Stimulated activated CD4-positive, alpha-beta T cell treated with anti-CD3 and anti-CD28 coated beads, Interleukin-15, amount 100 ng/mL, for 24 hours (primary cell): Measurements from ENCODE around the gene DDI2.
"Not testable (repeated sequence)": the region's sequence is repeated elsewhere in the genome, so short reads cannot be mapped to it uniquely, and the experiment has no call there.

ENCODE experiments used
- DNase-seq: peaks from one replicate; pipeline ENCODE4 v3.0.0-alpha.2; 2020

The DDI2 gene

DNA sequence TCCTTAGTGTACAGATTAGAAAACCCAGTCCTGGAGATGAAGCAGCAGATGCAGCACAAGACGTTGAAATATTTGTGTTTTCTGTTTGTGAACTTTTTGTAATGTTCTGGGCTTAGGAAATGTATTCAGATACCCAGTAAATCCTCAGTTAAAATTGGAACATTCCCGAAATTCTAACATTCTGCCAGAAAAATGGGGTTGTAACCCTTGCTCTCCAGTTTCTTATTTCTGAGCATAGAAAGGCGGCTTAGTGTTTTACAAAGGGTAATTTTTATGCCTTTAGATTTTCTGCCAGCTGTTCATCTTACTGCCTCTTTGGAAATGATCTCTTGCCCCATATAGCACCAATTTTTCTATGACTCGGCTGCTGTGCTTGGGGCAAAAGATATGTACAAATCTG, 20.6 kb downstream of the DDI2 start:
- no peak for DNase-seq

DNA sequence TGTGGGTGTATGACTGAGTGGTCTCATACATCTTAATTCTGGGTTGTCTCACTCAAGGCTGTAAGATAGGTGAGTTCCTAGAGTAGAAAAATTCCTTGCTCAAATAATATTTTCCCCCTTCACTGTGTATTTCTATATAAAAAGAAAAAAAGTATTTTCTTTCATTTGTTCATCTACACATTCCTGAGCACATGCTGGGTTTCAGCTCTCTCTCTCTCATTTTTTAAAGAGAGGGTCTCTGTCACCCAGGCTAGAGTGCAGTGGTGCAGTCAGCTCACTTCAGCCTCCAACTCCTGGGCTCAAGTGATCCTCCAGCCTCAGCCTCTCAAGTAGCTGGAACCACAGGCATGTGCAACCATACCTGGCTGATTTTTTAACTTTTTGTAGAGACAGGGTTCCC, 22.0 kb downstream of the DDI2 start:
- DNase-seq, result no peak

DNA sequence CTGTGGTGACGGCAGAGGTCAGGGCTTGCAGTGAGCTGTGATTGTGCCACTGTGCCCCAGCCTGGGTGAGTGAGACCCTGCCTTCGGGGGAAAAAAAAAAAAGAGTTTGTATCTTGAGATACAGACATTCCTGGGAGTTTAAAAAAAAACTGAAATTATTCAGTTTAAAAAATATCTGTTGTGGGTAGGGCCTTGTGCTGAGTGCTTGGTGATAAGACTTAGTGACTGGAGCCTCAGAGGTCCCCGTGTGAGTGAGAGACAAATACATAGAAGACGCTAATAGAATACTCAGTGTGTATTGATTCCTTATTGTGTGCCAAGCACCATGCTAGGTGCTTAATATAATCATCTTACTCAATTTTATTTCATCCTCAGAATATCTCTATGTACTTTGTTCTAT, 22.7 kb downstream of the DDI2 start:
- DNase-seq, result no peak

DNA sequence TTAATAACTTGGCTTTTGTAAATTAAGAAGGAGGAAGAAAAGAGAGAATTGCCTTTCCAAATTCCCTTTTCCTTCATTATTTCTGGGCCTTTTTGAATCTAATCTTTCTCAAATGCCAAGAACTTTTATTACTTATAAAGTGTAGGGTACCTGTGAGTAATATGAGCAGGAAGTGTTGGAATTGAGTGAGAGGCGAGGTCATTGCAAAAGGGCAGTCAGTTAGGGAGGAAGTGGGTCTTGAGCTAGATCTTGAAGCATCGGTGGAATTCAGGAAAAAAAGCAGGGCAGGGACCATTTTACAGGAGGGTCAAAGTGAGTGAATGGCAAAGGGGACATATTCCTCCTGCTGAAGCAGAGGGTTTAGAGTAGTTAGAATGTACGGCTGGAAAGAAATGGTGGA, 23.4 kb downstream of the DDI2 start:
- no peak for DNase-seq

DNA sequence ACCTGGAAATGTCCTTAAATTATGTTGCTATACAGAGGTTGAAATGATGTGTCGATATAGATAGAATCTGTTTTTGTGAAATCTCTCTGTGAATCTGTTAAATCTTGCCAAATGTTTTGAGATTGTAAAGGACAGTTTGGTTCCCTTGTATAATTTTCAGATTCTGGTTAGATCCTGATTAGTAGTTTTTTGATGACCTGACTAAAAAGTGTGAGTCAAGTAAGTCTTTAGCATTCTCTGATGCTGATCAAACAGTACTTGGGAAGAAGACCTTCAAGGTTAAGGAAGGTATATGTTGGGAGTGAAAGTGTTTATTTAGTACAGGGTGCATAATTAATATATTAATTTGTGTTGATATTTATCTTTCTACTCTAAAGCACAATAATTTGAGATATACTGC, 32.7 kb downstream of the DDI2 start:
- no peak for DNase-seq

DNA sequence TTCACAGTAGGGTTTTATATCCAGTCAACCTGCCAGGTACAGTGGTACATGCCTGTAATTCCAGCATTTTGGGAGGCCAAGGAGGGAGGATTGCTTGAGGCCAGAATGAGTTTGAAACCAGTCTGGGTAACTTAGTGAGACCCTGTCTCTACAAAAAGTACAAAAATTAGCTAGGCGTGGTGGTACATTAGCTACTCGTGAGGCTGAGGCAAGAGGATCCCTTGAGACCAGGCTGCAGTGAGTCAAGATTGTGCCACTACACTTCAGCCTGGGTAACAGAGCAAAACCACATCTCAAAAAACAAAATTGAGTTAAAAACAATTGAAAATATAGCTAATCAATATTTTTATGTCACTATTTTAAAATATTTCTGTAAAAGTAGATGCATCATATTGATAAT, 33.2 kb downstream of the DDI2 start:
- DNase-seq, result no peak

DNA sequence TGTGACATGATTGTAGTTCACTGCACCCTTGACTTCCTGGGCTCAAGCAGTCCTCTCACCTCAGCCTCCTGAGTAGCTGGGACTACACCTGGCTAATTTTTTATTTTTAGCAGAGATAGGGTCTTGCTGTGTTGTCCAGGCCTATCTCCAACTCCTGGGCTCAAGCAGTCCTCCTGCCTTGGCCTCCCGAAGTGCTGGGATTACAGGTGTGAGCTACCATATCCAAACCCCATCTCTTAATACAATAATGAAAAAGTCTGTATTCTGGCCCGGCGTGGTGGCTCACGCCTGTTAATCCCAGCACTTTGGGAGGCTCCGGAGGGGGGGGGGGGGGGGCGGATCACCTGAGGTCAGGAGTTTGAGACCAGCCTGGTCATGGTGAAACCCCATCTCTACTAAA, 34.9 kb downstream of the DDI2 start:
- not testable (repeated sequence) for DNase-seq

DNA sequence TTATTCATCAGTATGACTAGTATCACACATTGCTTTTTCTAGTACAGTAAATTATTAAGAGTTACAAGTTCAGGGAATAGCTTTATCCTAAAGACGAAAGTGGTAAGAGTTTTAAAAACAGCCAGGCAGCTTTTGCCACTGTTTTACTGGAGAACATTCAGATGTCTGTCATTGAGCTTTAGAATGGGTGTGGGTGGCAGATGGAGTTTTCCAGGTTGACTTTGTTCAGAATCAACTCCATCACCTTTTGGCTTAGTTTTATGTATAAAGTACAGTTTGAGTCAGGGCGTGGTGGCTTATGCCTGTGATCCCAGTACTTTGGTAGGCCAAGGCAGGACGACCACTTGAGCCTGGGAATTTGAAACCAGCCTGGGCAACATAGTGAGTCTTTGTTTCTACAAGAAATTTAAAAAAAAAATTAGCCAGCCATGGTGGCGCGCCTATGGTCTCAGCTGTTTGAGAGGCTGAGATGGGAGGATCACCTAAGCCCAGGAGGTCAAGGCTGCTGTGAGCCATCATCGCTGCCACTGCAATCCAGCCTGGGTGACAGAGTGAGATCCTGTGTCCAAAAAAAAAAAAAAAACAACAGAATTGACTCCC, 36.9 kb downstream of the DDI2 start:
- no peak for DNase-seq

DNA sequence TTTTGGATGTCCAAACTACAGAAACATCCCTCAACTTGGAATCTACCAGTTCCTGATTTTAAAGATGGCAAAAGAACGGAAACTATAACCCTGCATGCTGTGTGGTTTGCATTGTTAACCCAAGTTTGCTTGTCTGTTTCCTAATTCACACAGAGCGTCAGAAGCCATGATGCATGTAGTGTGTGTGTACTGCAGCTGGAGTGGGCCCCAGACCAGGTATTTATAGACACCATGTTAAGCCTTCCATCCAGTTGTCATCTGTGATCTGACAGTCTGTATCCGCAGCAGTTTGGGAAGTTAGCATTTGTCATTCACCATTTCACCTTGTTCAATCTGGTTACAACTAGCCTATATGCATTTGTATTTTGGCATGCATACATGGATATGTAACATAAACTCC, 39.2 kb downstream of the DDI2 start:
- no peak for DNase-seq

DNA sequence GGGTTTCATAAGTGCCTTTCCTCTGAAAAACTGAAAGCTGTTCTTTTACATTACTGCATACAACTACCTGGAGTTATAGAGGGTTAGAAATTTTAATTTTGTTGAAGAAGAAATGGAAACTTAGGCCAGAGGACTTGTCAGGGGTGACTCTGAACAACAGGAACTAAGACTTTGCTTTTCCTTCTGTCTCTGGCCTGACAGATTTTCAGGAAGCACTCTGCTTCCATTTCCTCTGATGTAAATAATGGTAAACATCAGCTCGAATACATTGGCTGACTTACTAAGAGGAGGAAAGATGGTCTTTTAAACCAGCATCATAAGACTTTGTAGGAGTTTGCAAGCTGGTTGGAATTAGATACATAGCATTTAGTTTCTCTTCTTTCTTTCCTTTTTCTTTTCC, 39.8 kb downstream of the DDI2 start:
- DNase-seq, result no peak

DNA sequence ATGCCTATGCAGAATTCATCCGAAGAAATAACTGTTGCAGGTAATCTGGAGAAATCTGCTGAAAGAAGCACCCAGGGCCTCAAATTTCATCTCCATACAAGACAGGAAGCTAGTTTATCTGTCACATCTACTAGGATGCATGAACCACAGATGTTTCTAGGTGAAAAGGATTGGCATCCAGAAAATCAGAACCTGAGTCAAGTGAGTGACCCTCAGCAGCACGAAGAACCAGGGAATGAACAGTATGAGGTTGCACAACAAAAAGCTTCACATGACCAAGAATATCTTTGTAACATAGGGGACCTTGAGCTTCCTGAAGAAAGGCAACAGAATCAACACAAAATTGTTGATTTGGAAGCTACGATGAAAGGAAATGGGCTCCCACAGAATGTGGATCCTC, 42.9 kb downstream of the DDI2 start:
- DNase-seq, result no peak

DNA sequence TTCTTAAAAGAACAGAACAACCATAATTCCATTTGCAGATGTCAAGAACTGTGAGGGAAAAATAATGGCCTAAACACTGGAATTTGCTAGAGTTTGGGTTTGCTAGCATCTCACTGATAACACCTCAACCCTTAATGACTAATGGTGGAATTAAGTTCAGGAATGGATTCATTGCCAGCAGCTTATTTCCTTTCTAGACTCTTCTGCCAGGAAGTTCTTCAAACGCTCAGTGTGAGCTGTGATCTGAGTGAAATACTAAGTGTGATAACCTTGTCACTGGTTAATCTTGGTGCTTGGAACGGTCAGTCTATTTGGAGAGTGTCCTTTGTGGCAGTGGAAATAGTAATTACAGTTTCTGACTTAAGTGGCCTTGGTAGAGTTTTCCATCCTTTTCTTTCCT, 45.2 kb downstream of the DDI2 start:
- no peak for DNase-seq

DNA sequence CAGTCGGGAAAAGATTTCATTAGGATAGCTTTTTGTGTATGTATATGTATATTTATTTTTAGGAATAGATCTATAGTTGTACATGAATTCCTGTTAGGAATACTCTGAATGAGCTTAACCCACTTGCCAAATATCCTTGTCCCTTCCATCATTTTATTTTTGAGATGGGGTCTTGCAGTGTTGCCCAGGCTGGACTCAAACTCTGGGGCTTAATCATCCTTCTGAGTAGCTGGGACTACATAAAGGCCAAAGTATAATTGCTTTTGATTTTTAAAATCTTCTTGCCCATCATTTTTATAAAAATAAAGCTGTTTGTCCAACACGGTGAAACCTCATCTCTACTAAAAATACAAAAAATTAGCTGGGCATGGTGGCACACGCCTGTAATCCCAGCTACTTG, 46.7 kb downstream of the DDI2 start:
- DNase-seq, result no peak

DNA sequence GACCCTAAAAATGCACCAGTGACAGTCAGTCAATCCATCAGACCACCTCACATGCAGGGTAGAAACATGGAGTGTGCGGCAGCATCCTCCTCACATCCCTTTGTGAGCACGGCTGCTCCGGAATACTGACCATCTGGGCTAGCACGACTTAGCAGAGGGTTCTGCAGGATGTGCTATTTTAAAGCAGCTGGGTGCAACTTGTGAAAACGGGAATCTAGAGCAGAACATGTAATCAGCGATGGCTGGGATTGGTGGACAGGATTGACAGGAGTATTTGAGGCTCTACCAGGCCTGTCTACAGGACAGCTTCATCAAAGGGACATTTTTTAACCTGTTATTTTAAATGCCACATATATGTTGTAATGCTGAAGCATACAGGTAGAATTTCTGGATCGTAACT, 50.1 kb downstream of the DDI2 start:
- DNase-seq, result no peak

DNA sequence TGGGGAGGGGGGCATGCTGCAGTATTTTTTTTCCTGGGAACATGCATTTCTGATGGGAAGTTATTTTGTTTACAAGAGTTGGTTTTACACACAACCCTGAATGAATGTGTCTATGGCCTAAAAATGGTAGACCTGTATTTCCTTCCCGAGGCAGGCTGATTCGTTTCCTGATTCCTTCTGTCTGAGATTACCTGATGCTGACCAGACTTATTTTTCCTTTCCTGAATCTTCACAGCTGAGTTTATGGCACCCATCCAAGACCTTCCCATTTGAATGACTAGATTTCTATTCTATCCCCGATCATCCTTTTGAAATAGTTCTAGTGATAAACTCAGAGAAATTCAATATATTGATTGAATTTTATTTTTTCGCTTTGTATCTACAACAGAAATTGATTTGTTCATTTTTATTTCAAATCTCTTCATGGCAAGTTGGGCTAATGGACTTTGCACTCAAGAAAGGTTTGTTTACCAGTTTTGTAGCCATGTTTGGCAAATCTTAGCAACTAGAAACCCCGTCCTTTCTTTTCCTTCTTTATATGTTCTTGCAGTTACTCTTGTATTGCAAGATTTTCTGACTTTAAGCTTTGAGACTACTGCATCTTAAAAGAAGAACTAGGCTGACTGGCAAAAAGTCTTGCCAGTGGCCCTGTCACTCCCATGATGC, 51.0 kb downstream of the DDI2 start:
- no peak for DNase-seq

DNA sequence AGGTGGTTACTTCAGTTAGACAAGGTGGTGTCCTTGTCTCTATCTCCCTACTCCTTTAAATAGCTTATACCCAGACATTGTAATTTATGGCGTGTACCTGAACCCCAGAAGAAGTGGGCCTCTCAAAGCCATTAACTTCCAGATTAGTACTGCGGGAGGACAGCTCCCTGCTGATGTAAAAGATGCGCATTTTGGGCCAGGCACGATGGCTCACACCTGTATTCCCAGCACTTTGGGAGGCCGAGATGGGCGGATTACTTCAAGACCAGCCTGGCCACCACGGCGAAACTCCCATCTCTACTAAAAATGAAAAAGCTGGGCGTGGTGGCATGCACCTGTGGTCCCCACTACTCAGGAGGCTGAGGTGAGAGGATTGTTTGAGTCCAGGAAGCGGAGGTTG, 51.8 kb downstream of the DDI2 start:
- no peak for DNase-seq

DNA sequence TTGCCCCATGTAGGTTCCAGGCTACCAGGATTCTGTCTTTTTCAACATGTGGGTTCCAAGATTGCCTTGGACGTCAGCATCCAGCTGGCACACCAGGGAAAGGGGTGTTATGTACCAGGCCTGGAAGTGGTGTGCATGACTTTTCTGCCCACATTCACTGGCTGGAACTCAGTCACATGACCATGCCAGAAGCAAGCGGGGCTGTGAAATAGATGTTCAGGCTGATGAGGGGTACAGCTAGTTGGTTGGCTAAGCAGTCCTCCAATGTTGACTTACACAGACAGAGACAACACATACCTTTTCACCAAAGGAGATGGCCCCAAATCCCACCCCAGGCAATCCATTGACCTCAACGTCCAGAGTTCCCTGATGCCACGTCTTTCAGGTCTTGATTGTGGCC, 52.6 kb downstream of the DDI2 start:
- DNase-seq, result no peak

DNA sequence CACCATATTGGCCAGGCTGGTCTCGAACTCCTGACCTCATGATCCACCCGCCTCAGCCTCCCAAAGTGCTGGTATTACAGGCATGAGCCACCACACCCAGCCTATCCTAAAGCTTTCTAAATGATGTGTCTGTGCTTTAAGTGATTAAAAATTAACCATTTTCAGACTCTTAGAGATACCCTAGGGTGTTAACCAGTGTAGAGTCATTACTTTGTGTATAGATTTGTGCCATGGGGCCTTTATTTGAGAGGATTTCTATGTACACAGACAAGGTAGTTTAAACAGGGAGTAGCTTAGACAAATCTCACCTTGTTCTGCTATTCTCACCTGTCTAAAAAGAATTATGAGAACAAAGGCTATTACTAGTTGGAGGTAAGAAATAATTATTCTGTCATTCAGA, 54.2 kb downstream of the DDI2 start:
- no peak for DNase-seq

DNA sequence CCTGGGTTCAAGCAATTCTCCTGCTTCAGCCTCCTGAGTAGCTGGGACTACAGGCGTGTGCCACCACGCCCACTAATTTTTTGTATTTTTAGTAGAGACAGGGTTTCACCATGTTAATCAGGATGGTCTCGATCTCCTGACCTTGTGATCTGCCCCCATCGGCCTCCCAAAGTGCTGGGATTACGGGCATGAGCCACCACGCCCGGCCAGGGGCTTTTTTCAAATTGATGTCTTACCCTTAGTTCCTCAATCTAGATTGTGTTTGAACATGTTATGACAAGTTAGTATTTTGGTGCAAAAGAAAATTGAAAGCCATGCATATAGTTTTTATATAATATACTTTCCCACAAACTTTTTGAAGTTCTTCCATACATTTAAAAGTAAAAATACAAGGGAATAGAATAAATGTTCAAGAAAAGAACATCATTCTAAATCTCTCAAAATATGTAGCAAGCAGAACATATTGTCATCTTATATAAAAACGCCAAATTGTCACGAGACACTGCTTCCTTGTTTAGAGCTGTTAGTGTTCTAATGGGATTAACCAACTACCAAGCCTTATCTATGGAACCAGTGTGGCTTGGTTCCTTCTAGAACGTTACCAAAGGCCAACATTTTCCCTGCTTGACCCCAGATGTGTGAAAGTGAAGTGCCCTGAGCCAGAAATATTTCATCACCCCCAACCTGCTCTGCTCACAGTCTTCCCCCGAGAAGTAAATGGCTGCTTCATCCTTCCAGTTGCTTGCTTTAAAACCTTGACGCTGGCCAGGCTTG, 57.3 kb downstream of the DDI2 start:
- DNase-seq, result no peak

DNA sequence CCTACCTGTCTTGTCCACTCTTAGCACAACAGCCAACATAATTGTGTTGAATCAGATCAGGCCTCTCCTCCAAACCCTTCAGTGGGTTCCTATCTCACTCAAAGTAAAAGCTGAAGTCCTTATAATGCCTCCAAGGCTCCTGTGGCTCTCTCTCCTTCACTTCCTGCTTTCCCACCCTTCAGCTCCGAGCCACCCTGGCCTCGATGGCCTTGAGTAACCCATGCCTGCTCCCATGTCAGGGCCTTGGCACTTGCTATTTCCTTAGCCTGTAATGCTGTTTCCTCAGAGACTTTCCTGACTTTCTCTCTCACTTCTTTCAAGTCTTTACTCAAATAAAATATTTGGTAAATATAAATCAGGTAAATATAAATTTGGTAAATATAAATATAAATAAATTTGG, 58.8 kb downstream of the DDI2 start:
- DNase-seq, result no peak

DNA sequence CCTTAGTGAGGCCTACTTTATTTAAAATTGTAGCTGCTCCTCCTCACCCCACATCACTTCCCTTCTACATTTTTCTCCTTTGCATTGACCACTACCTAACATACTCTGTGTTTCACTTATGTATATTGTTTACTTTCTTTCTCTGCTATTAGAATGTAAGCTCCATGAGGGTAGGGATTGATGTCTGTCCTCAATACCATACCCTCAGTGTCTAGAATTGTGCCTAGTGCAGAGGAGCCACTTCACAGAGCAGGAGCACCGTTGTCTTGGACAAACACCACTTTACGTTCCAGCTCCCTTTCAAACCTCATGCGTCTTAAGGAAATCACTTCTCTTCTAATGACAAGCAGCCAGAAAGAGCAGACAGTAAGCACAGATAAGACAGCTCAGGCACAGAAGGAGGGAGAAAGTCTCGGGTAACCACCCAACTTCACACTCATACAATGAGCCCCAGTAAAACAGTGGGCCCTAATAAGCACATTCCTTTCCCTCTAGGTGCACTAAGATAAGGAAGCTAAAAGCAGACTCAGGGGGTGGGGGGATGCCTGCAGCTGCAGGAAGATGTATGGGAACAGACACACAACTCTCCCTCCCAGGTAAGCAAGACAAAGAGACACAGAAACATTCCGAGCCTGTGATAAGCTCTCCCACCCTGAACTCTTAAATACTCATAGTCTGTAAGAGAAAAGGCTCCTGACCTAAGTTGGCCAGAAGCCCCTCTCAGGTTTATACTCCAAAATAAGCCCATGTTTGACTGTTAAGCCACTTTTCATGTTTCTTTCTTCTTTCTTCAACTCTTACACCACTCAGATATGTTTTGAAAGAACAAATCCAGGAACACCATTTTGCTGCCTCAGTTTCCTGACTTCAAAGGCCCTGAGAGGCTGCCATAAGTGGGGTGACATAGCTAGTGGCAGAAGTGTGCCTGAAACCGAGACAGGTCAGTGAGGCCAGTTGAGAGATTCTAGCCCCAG, 59.7 kb downstream of the DDI2 start:
- no peak for DNase-seq

DNA sequence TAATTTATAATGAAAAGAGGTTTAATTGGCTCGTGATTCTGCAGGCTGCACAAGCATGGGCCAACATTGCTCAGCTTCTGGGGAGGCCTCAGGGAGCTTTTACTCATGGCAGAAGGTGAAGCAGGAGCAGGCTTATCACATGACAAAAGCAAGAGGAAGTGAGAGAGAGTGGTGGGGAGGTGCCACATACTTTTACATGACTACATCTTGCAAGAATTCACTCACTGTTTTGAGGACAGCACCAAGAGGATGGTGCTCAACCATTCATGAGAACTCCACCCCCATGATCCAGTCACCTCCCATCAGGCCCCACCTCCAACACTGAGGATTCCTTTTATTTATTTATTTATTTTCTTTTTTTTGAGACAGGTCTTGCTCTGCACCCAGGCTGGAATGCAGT, 61.3 kb downstream of the DDI2 start:
- no peak for DNase-seq

DNA sequence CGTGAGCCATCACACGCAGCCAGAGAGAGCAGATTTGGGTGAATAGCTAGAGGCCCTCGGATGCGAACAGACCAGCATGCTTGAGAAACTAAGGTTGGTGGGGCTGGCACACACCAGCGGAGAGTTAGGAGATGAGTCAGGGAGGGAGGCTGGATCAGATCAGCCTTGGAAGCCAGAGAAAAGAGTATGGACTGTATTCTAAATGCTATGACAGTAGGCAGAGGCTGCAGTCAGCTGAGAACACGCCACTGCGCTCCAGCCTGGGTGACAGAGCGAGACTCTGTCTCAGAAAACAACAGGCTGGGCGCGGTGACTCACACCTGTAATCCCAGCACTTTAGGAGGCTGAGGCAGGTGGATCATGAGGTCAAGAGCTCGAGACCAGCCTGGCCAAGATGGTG, 62.9 kb downstream of the DDI2 start:
- DNase-seq, result no peak
